ENCODE data around the gene ATPAF2.

- TF ChIP-seq CTCF (IDR thresholded peaks at IDR 0.05 in 8 of 11, conservative IDR thresholded peaks at IDR 0.05 in 3 of 11): no peak
- no peak for TF ChIP-seq POLR2A (IDR thresholded peaks at IDR 0.05)
These were observed 51.6 kb downstream of the ATPAF2 start for GRCh38 chr17:17987187-17987896.

Measured in spleen (tissue), 7 donors.